ENCODE results near the gene MAGEB10.

- TF ChIP-seq YY1 (IDR thresholded peaks at IDR 0.05; ENCODE audit: low read depth): no peak
- no peak for TF ChIP-seq RAD21 (IDR thresholded peaks at IDR 0.05; ENCODE audit: low read depth)
- TF ChIP-seq TEAD4 (IDR thresholded peaks at IDR 0.05): no peak
- no peak for TF ChIP-seq EGR1 (IDR thresholded peaks at IDR 0.05)
- TF ChIP-seq EP300 (IDR thresholded peaks at IDR 0.05; ENCODE audit: borderline replicate concordance): no peak
- TF ChIP-seq CEBPB (IDR thresholded peaks at IDR 0.05): no peak
These were observed at the start of gene MAGEB10 for GRCh38 chrX:27807690-27808089.

Data from Ishikawa (cell line).